Endothelial cell of umbilical vein (primary cell): ENCODE data around the gene ZNF414. TPM values are rescaled to one million over a fixed set of nuclear protein-coding genes. Genes with fewer than 3 reads are reported as not detected.

ENCODE experiments used
- BruUV-seq: library from RNA; stranded (reverse); fragments of 400-500 nt; replicated peaks from 2 replicates; lab custom pipeline; 2021; lab: Mats Ljungman, UMichigan
- CTCF ChIA-PET: fragments of 300-600, 350-600 bp; sonication (Branson Sonifier 250); formaldehyde crosslinking; loops from one replicate; lab custom pipeline; 2021; ENCODE audit warnings: antibody characterized with exemption, inconsistent platforms; lab: Charles Lee
- POLR2A ChIA-PET: fragments of 300-600, 350-600 bp; sonication (Branson Sonifier 250); formaldehyde crosslinking; loops from one replicate; lab custom pipeline; 2021; ENCODE audit warnings: antibody characterized with exemption, inconsistent platforms; lab: Charles Lee
- DNase-seq: peaks from one replicate; pipeline ENCODE4 v3.0.0-alpha.2; 2011; ENCODE audit warnings: low read depth, low spot score
- FAIRE-seq: peaks from 2 replicates; lab custom pipeline; 2011; peaks lifted over from hg19 to GRCh38; lab: Jason Lieb, UNC
- H2AFZ ChIP-seq: 2 replicates; pipeline ENCODE4 v1.6.0; 2012; ENCODE audit warnings: low read depth, low read length, control low read depth, inconsistent platforms
- H3K27ac ChIP-seq: 2 replicates; pipeline ENCODE4 v1.5.1; 2011; ENCODE audit warnings: low read depth, mild to moderate bottlenecking, control low read depth, low read length, moderate library complexity; ENCODE audit not compliant: insufficient read depth
- H3K27me3 ChIP-seq, 2 experiments: 2 replicates each; pipeline versions ENCODE4 v1.6.0 to v1.6.1; 2011; ENCODE audit warnings: low read length in 2 of 2, mixed read lengths in 1 of 2; ENCODE audit not compliant: control insufficient read depth in 2 of 2, insufficient read depth in 2 of 2
- H3K36me3 ChIP-seq, 2 experiments: 2 replicates in 1 of 2; 3 replicates in 1 of 2; pipeline ENCODE4 v1.5.1; 2011; ENCODE audit warnings: low read length in 2 of 2, mild to moderate bottlenecking in 1 of 2, moderate library complexity in 1 of 2; ENCODE audit not compliant: control insufficient read depth in 2 of 2, insufficient read depth in 2 of 2; ENCODE audit errors: extremely low read depth in 1 of 2
- H3K4me1 ChIP-seq: 3 replicates; pipeline ENCODE4 v1.5.1; 2011; ENCODE audit warnings: mild to moderate bottlenecking, low read length; ENCODE audit not compliant: control insufficient read depth, insufficient read depth; ENCODE audit errors: extremely low read depth
- H3K4me2 ChIP-seq: 2 replicates; pipeline ENCODE4 v1.6.1; 2011; ENCODE audit warnings: low read length, control low read depth, mixed read lengths; ENCODE audit not compliant: insufficient read depth
- H3K4me3 ChIP-seq, 3 experiments: fragments of 200-600 bp in 1 of 3; sonication (generic), shearing (Covaris generic) in 1 of 3; replicated peaks in 1 of 3; 2 replicates each; pipeline ENCODE4 v1.5.1; 2011 to 2016; ENCODE audit warnings: control low read depth in 3 of 3, low read length in 3 of 3, mild to moderate bottlenecking in 2 of 3, inconsistent platforms in 1 of 3, low read depth in 1 of 3, moderate library complexity in 1 of 3; ENCODE audit not compliant: insufficient read depth in 1 of 3
- H3K79me2 ChIP-seq: 2 replicates; pipeline ENCODE4 v1.6.0; 2012; ENCODE audit warnings: low read length, inconsistent platforms; ENCODE audit not compliant: control insufficient read depth, insufficient read depth
- H3K9ac ChIP-seq: replicated peaks from 2 replicates; pipeline ENCODE3; 2011; ENCODE audit warnings: low read length, control low read depth; ENCODE audit not compliant: insufficient read depth; ENCODE audit errors: extremely low read depth
- H3K9me1 ChIP-seq: replicated peaks from 3 replicates; pipeline ENCODE4 v1.6.0; 2011; ENCODE audit warnings: mild to moderate bottlenecking, low read length; ENCODE audit not compliant: control insufficient read depth, insufficient read depth; ENCODE audit errors: extremely low read depth
- H3K9me3 ChIP-seq: replicated peaks from 2 replicates; pipeline ENCODE4 v1.5.1; 2012; ENCODE audit warnings: low read length, inconsistent platforms; ENCODE audit not compliant: control insufficient read depth, insufficient read depth
- H4K20me1 ChIP-seq: replicated peaks from 2 replicates; pipeline ENCODE3; 2011; ENCODE audit warnings: mild to moderate bottlenecking, low read length; ENCODE audit not compliant: control insufficient read depth, insufficient read depth; ENCODE audit errors: extremely low read depth
- EZH2 ChIP-seq: IDR thresholded peaks from 2 replicates; pipeline ENCODE4 v1.6.1; 2012; ENCODE audit warnings: borderline replicate concordance, low read depth, mild to moderate bottlenecking, moderate library complexity, low read length, inconsistent platforms; ENCODE audit not compliant: severe bottlenecking
- FOS ChIP-seq: IDR thresholded peaks from 2 replicates; pipeline ENCODE4 v1.6.1; 2011; ENCODE audit warnings: mild to moderate bottlenecking, low read length, moderate library complexity, borderline replicate concordance; ENCODE audit not compliant: insufficient read depth
- GATA2 ChIP-seq: IDR thresholded peaks from 2 replicates; pipeline ENCODE4 v1.7.0; 2011; ENCODE audit warnings: low read depth, mild to moderate bottlenecking, moderate library complexity, mixed read lengths, low read length; ENCODE audit not compliant: insufficient read length, insufficient read depth
- JUN ChIP-seq: IDR thresholded peaks from 2 replicates; pipeline ENCODE4 v1.6.1; 2011; ENCODE audit warnings: borderline replicate concordance, low read depth; ENCODE audit not compliant: insufficient read length, insufficient read depth
- MYC ChIP-seq: IDR thresholded peaks from one replicate; pipeline ENCODE4 v1.6.1; 2011; ENCODE audit warnings: mild to moderate bottlenecking, low read depth, low read length
- POLR2A ChIP-seq: IDR thresholded peaks from 2 replicates; pipeline ENCODE4 v1.6.1; 2012; ENCODE audit warnings: low read depth, mild to moderate bottlenecking, control low read depth, low read length
- POLR2AphosphoS5 ChIP-seq: IDR thresholded peaks from 2 replicates; pipeline ENCODE4 v1.6.1; 2012; ENCODE audit warnings: low read depth, mild to moderate bottlenecking, control low read depth, low read length, moderate library complexity; ENCODE audit not compliant: insufficient read depth
- dilution Hi-C: fragments of 300-500 bp; cut with MboI; formaldehyde crosslinking; loops from one replicate; pipeline ENCODE4 v1.15.0; 2019; ENCODE audit warnings: low sequenced_read_pairs; ENCODE audit not compliant: extremely low pct_ligation_motif_present
- intact Hi-C: fragments of 100-400 bp; cut with micrococcal nuclease; formaldehyde crosslinking; loops from one replicate; pipeline ENCODE4 v1.10.0; 2022
- polyA plus RNA-seq, 4 experiments: library from polyadenylated mRNA; depleted of rRNA in 3 of 4; stranded (reverse) in 3 of 4; unstranded in 1 of 4; fragments of >200 nt; gene quantifications; 2 replicates each; pipeline versions ENCODE4 v1.2.1 to v1.2.3, GENCODE V29; 2011 to 2012; ENCODE audit warnings: missing spikeins in 1 of 4
- total RNA-seq: library from RNA; stranded (reverse); gene quantifications from 2 replicates; pipeline ENCODE4 v1.2.3, GENCODE V29; 2021
- TF ChIP-seq, protein P1 (sequence below): IDR thresholded peaks from 2 replicates; pipeline ENCODE4 v1.6.1; 2011; ENCODE audit not compliant: insufficient read depth, insufficient read length
- TF ChIP-seq, protein P2 (sequence below), 2 donors: IDR thresholded peaks; 1 replicate in 1 of 2; 2 replicates in 1 of 2; pipeline ENCODE4 v1.5.1; 2011; ENCODE audit warnings: low read length in 2 of 2, mild to moderate bottlenecking in 2 of 2, moderate library complexity in 2 of 2, control low read depth in 1 of 2, inconsistent platforms in 1 of 2, low read depth in 1 of 2; ENCODE audit not compliant: insufficient read depth in 1 of 2; ENCODE audit errors: extremely low read depth in 1 of 2

ZNF414 gene
- total and polyA plus RNA-seq, 2 donors (not counting 3 experiments of a cell fraction or from before 2014, with no cell fraction given) = 11.6 to 20.6 TPM

DNA sequence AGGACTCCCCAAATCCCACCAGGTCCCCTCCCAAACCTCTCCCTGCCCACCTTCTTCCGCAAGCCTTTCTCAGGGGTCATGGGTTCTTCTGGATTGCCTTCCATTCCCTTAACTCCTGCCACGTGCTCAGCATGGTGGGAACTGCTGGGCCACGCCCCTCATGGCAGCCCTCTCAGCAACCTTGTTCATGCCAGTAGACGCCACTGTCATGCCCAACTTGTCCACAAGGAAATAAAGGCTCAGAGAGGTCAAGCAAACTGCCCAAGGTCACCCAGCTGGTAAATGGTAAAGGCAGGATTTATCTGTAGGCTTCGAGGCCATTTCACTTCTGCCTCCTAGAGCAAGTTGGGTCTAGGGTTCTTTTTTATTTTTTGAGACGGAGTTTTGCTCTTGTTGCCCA, 22.4 kb downstream of the ZNF414 start:
- ChIA-PET CTCF (interaction anchor here (1.0 kb wide), 1 partner anchor 78 kb away, joined by 3 read pairs; the partner anchor contains the start of gene MARCHF2), POLR2A (no interaction called here)
- no peak for TF ChIP-seq POLR2AphosphoS5
- TF ChIP-seq, protein P1, sequence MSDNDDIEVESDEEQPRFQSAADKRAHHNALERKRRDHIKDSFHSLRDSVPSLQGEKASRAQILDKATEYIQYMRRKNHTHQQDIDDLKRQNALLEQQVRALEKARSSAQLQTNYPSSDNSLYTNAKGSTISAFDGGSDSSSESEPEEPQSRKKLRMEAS = no peak
- TF ChIP-seq EZH2 = no peak
- TF ChIP-seq, protein P2, sequence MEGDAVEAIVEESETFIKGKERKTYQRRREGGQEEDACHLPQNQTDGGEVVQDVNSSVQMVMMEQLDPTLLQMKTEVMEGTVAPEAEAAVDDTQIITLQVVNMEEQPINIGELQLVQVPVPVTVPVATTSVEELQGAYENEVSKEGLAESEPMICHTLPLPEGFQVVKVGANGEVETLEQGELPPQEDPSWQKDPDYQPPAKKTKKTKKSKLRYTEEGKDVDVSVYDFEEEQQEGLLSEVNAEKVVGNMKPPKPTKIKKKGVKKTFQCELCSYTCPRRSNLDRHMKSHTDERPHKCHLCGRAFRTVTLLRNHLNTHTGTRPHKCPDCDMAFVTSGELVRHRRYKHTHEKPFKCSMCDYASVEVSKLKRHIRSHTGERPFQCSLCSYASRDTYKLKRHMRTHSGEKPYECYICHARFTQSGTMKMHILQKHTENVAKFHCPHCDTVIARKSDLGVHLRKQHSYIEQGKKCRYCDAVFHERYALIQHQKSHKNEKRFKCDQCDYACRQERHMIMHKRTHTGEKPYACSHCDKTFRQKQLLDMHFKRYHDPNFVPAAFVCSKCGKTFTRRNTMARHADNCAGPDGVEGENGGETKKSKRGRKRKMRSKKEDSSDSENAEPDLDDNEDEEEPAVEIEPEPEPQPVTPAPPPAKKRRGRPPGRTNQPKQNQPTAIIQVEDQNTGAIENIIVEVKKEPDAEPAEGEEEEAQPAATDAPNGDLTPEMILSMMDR (IDR thresholded peaks at IDR 0.05; ENCODE audit: extremely low read depth in 1 of 2, insufficient read depth in 1 of 2, low read depth in 1 of 2, low read length in 2 of 2) = no peak
- TF ChIP-seq MYC = no peak
- TF ChIP-seq POLR2A = no peak
- TF ChIP-seq GATA2 = no peak
- no peak for TF ChIP-seq JUN
- no peak for TF ChIP-seq FOS
- H4K20me1 ChIP-seq = no peaks in the 10 kb centered on the region
- BruUV-seq = no TSS peak
- H3K27ac ChIP-seq = no peak overlapping the region
- FAIRE-seq (no peak), DNase-seq (no peak)
- dilution Hi-C loops (no loop called here), intact Hi-C loops (no loop called here)
- no peaks in the 10 kb centered on the region for H3K4me1 ChIP-seq
- H3K9me3 ChIP-seq = no peaks in the 10 kb centered on the region
- H3K36me3 ChIP-seq = peaks cover 14 to 22% of the 10 kb centered on the region in 2 experiments
- no peak overlapping the region for H2AFZ ChIP-seq
- H3K79me2 ChIP-seq = no peaks in the 10 kb centered on the region
- no peaks in the 10 kb centered on the region for H3K27me3 ChIP-seq
- H3K4me3 ChIP-seq = no peak overlapping the region
- no peak overlapping the region for H3K4me2 ChIP-seq
- H3K9me1 ChIP-seq = no peaks in the 10 kb centered on the region
- no peak overlapping the region for H3K9ac ChIP-seq
